Measurements from ENCODE around the gene ACTN3. TPM values are rescaled to one million over a fixed set of nuclear protein-coding genes. Genes with fewer than 3 reads are reported as not detected.

ACTN3 gene
- polyA plus RNA-seq, 3 donors = not detected

GRCh38 chr11:66568124-66568916 is 21.6 kb downstream of the ACTN3 start, which contains the start of gene CTSF:
Gene CTSF (minus strand): TSS chr11:66568606. CDS start chr11:66568486, 120 bp downstream.
- peaks cover 4 to 12% of the 10 kb centered on the region in 2 donors for H3K4me1 ChIP-seq (ENCODE audit: control insufficient read depth in 1 of 2, insufficient read depth in 2 of 2, low read length in 2 of 2)
- no peaks in the 10 kb centered on the region for H3K9me3 ChIP-seq (replicated peaks in 1 of 2; ENCODE audit: control insufficient read depth in 1 of 2, insufficient read depth in 1 of 2, low read length in 2 of 2)
- peak; percentile 56 to 66 (median 64) for DNase-seq
- H3K4me2 ChIP-seq (replicated peaks; ENCODE audit: extremely low read depth, low read length, poor library complexity, severe bottlenecking) = peak within 1 kb of the TSS; percentile 86
- 4% methylated on average over 75 of the region's 77 CpGs for WGBS (ENCODE audit: insufficient coverage)
- peak within 1 kb of the TSS; percentile 89 for H2AFZ ChIP-seq (ENCODE audit: insufficient read depth, low read depth, low read length, poor library complexity, severe bottlenecking)
- H3K27me3 ChIP-seq (ENCODE audit: control insufficient read depth in 2 of 2, insufficient read depth in 2 of 2, low read length in 2 of 2) = peaks cover 0 to 17% of the 10 kb centered on the region in 2 donors
- no peaks in the 10 kb centered on the region for H3K36me3 ChIP-seq (replicated peaks in 1 of 2; ENCODE audit: control insufficient read depth in 1 of 2, insufficient read depth in 2 of 2, low read length in 2 of 2)
- TF ChIP-seq CTCF (IDR thresholded peaks at IDR 0.05) = no peak
- H3K27ac ChIP-seq (ENCODE audit: low read depth in 1 of 2, low read length in 2 of 2) = no peak within 1 kb of the TSS
- Mint-ChIP-seq H3K27ac (no peak within 1 kb of the TSS), H3K27me3 (ENCODE audit: low read depth in 3 of 3) (peaks cover 22 to 25% (median 23%) of the 10 kb centered on the region in 3 donors), H3K4me3 (peak within 1 kb of the TSS; percentile 64 to 87), H3K9me3 (peaks cover 0 to 5% (median 1%) of the 10 kb centered on the region in 7 donors), H3K4me1 (peaks cover 7% of the 10 kb centered on the region), H3K36me3 (no peaks in the 10 kb centered on the region)
- intact Hi-C loops (cut with micrococcal nuclease) = no loop called here
- peak within 1 kb of the TSS in 2 of 3 experiments; percentile 21 to 73 for H3K4me3 ChIP-seq (replicated peaks in 1 of 3; ENCODE audit: low read depth in 2 of 3, low read length in 3 of 3)
- peak within 1 kb of the TSS; percentile 53 for H3K9ac ChIP-seq (ENCODE audit: insufficient read depth, low read length, poor library complexity, severe bottlenecking)
- no peaks in the 10 kb centered on the region for H3K79me2 ChIP-seq (ENCODE audit: insufficient read depth, low read length)
- no peaks in the 10 kb centered on the region for H4K20me1 ChIP-seq (ENCODE audit: insufficient read depth, low read length)

- H3K4me2 ChIP-seq (replicated peaks; ENCODE audit: extremely low read depth, low read length, poor library complexity, severe bottlenecking) = no peak overlapping the region
- peaks cover 0 to 17% of the 10 kb centered on the region in 2 donors for H3K27me3 ChIP-seq (ENCODE audit: control insufficient read depth in 2 of 2, insufficient read depth in 2 of 2, low read length in 2 of 2)
- H4K20me1 ChIP-seq (ENCODE audit: insufficient read depth, low read length) = no peaks in the 10 kb centered on the region
- Mint-ChIP-seq H3K9me3 (peaks cover 0 to 5% (median 1%) of the 10 kb centered on the region in 7 donors), H3K27me3 (ENCODE audit: low read depth in 3 of 3) (peaks cover 23 to 29% (median 25%) of the 10 kb centered on the region in 3 donors), H3K4me3 (peak overlapping the region in 1 of 2 donors; percentile 87), H3K36me3 (no peaks in the 10 kb centered on the region), H3K4me1 (peaks cover 7% of the 10 kb centered on the region), H3K27ac (no peak overlapping the region)
- no peak for TF ChIP-seq CTCF (IDR thresholded peaks at IDR 0.05)
- H3K4me1 ChIP-seq (ENCODE audit: control insufficient read depth in 1 of 2, insufficient read depth in 2 of 2, low read length in 2 of 2) = peaks cover 4 to 12% of the 10 kb centered on the region in 2 donors
- 94% methylated on average over 6 of the region's 7 CpGs for WGBS (ENCODE audit: insufficient coverage)
- no peaks in the 10 kb centered on the region for H3K36me3 ChIP-seq (replicated peaks in 1 of 2; ENCODE audit: control insufficient read depth in 1 of 2, insufficient read depth in 2 of 2, low read length in 2 of 2)
- H3K27ac ChIP-seq (ENCODE audit: low read depth in 1 of 2, low read length in 2 of 2) = no peak overlapping the region
- peak overlapping the region; percentile 89 for H2AFZ ChIP-seq (ENCODE audit: insufficient read depth, low read depth, low read length, poor library complexity, severe bottlenecking)
- no peak for DNase-seq
- no peak overlapping the region for H3K9ac ChIP-seq (ENCODE audit: insufficient read depth, low read length, poor library complexity, severe bottlenecking)
- H3K79me2 ChIP-seq (ENCODE audit: insufficient read depth, low read length) = no peaks in the 10 kb centered on the region
- intact Hi-C loops (cut with micrococcal nuclease) = no loop called here
- no peak overlapping the region for H3K4me3 ChIP-seq (replicated peaks in 1 of 3; ENCODE audit: low read depth in 2 of 3, low read length in 3 of 3)
- H3K9me3 ChIP-seq (replicated peaks in 1 of 2; ENCODE audit: control insufficient read depth in 1 of 2, insufficient read depth in 1 of 2, low read length in 2 of 2) = no peaks in the 10 kb centered on the region
Observed at GRCh38 chr11:66569076-66569475, 22.4 kb downstream of the ACTN3 start.
